ENCODE data around the gene SHISA9. TPM values are rescaled to one million over a fixed set of nuclear protein-coding genes. Genes with fewer than 3 reads are reported as not detected.

Gene SHISA9
- total RNA-seq, 1 experiment from 2014 or later, result 0.29 TPM

DNA sequence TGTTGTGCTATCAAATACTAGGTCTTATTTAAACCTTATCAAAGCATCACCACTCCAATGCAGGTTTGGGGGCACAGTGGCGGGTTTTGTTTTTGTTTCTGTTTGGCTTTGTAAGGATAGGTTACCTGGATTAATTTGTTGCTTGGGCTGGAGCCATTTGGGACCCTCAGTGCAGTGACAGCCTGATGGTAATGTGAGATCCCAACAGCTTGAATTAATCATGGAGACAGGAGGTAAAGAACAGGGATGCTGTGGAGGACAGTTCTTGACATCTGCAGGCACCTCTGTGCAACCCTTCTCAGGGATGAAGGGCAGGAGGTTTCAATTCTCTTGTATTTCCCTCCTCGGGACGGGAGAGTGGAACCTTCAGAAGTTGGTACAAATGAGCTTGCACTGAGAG is 40.5 kb downstream of the SHISA9 start:
- Histone ChIP-seq H3K4me3 (ENCODE audit: low read depth, low read length) (no peak overlapping the region), H3K36me3 (ENCODE audit: control insufficient read depth, insufficient read depth, low read length) (no peaks in the 10 kb centered on the region), H3K9me3 (no peaks in the 10 kb centered on the region), H3K4me1 (no peaks in the 10 kb centered on the region), H3K27me3 (replicated peaks; ENCODE audit: control insufficient read depth, insufficient read depth, low read length) (no peaks in the 10 kb centered on the region)
- peaks cover 21% of the 10 kb centered on the region for H3K27me3 Mint-ChIP-seq (ENCODE audit: insufficient read depth, unreplicated experiment)
- ChIA-PET POLR2A (no interaction called here), CTCF (no interaction called here)
- H3K36me3 Mint-ChIP-seq (ENCODE audit: insufficient read depth, unreplicated experiment), result no peaks in the 10 kb centered on the region
- no peaks in the 10 kb centered on the region for H3K4me1 Mint-ChIP-seq (ENCODE audit: low read depth, unreplicated experiment)
- TF ChIP-seq, protein P1, sequence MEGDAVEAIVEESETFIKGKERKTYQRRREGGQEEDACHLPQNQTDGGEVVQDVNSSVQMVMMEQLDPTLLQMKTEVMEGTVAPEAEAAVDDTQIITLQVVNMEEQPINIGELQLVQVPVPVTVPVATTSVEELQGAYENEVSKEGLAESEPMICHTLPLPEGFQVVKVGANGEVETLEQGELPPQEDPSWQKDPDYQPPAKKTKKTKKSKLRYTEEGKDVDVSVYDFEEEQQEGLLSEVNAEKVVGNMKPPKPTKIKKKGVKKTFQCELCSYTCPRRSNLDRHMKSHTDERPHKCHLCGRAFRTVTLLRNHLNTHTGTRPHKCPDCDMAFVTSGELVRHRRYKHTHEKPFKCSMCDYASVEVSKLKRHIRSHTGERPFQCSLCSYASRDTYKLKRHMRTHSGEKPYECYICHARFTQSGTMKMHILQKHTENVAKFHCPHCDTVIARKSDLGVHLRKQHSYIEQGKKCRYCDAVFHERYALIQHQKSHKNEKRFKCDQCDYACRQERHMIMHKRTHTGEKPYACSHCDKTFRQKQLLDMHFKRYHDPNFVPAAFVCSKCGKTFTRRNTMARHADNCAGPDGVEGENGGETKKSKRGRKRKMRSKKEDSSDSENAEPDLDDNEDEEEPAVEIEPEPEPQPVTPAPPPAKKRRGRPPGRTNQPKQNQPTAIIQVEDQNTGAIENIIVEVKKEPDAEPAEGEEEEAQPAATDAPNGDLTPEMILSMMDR (IDR thresholded peaks at IDR 0.05; ENCODE audit: insufficient read depth in 1 of 2, low read depth in 1 of 2, low read length in 1 of 2, severe bottlenecking in 1 of 2, unreplicated experiment in 1 of 2), result no peak
- no peak for DNase-seq
- H3K27ac Mint-ChIP-seq (ENCODE audit: unreplicated experiment), result no peak overlapping the region
- H3K9me3 Mint-ChIP-seq (ENCODE audit: unreplicated experiment), result no peaks in the 10 kb centered on the region
- intact Hi-C loops (cut with micrococcal nuclease; ENCODE audit: unreplicated experiment), result no loop called here
- BruUV-seq (replicated peaks), result no TSS peak
- no peak overlapping the region for H3K4me3 Mint-ChIP-seq (ENCODE audit: unreplicated experiment)

DNA sequence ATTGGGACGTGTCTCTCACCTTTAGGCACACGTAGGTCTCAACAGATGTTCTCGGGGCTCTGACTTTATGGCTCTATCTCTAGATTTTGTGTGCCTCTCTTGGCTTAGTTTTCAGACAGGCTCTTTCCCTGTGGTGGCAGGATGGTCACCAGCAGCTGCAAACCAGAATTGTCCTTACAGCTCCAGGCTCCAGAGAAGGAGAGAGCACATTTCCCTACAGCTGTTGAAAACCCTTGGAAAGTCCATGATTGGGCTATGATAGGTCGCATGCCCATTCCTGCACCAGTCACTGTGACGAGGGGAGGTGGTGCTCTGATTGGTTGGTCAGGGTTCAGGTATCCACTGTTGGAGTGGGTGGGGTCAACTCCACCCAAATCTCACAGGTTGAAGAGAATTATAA is 41.5 kb downstream of the SHISA9 start:
- Histone ChIP-seq H3K4me3 (ENCODE audit: low read depth, low read length) (no peak overlapping the region), H3K4me1 (no peaks in the 10 kb centered on the region), H3K36me3 (ENCODE audit: control insufficient read depth, insufficient read depth, low read length) (no peaks in the 10 kb centered on the region), H3K27me3 (replicated peaks; ENCODE audit: control insufficient read depth, insufficient read depth, low read length) (no peaks in the 10 kb centered on the region), H3K9me3 (no peaks in the 10 kb centered on the region)
- Mint-ChIP-seq H3K4me1 (ENCODE audit: low read depth, unreplicated experiment) (no peaks in the 10 kb centered on the region), H3K36me3 (ENCODE audit: insufficient read depth, unreplicated experiment) (no peaks in the 10 kb centered on the region), H3K27ac (ENCODE audit: unreplicated experiment) (no peak overlapping the region), H3K9me3 (ENCODE audit: unreplicated experiment) (no peaks in the 10 kb centered on the region), H3K4me3 (ENCODE audit: unreplicated experiment) (no peak overlapping the region), H3K27me3 (ENCODE audit: insufficient read depth, unreplicated experiment) (peaks cover 25% of the 10 kb centered on the region)
- ChIA-PET CTCF (no interaction called here), POLR2A (no interaction called here)
- BruUV-seq (replicated peaks), result no TSS peak
- intact Hi-C loops (cut with micrococcal nuclease; ENCODE audit: unreplicated experiment), result no loop called here
- DNase-seq, result no peak
- TF ChIP-seq, protein P1 (IDR thresholded peaks at IDR 0.05; ENCODE audit: insufficient read depth in 1 of 2, low read depth in 1 of 2, low read length in 1 of 2, severe bottlenecking in 1 of 2, unreplicated experiment in 1 of 2), result no peak

DNA sequence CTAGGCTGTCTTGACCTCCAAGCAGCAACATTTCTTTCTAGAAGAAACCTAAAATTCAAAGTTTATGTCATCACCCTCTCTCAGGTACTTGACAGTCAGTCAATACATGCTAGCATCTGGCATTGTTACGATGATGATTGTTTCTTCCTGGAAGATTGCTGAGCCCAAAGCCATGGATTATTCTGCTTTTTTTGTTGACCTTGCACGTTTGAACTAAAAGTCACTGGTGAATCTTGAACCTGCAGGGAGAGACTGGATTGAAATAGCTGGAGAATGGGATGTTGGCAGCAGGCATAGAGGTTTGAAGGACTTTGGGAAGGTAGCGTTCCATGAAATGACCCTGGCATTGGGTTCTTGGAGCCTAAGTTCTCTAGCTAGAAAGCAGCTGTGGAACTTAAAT is 42.9 kb downstream of the SHISA9 start:
- DNase-seq, result no peak
- TF ChIP-seq, protein P1 (IDR thresholded peaks at IDR 0.05; ENCODE audit: insufficient read depth in 1 of 2, low read depth in 1 of 2, low read length in 1 of 2, severe bottlenecking in 1 of 2, unreplicated experiment in 1 of 2), result no peak
- H3K4me3 ChIP-seq (ENCODE audit: low read depth, low read length), result no peak overlapping the region
- peaks cover 22% of the 10 kb centered on the region for H3K27me3 Mint-ChIP-seq (ENCODE audit: insufficient read depth, unreplicated experiment)
- ChIA-PET CTCF (no interaction called here), POLR2A (no interaction called here)
- no TSS peak for BruUV-seq (replicated peaks)
- H3K4me1 ChIP-seq, result no peaks in the 10 kb centered on the region
- no peaks in the 10 kb centered on the region for H3K27me3 ChIP-seq (replicated peaks; ENCODE audit: control insufficient read depth, insufficient read depth, low read length)
- H3K4me1 Mint-ChIP-seq (ENCODE audit: low read depth, unreplicated experiment), result no peaks in the 10 kb centered on the region
- no peaks in the 10 kb centered on the region for H3K36me3 Mint-ChIP-seq (ENCODE audit: insufficient read depth, unreplicated experiment)
- H3K27ac Mint-ChIP-seq (ENCODE audit: unreplicated experiment), result no peak overlapping the region
- intact Hi-C loops (cut with micrococcal nuclease; ENCODE audit: unreplicated experiment), result no loop called here
- no peaks in the 10 kb centered on the region for H3K9me3 ChIP-seq
- H3K4me3 Mint-ChIP-seq (ENCODE audit: unreplicated experiment), result no peak overlapping the region
- H3K36me3 ChIP-seq (ENCODE audit: control insufficient read depth, insufficient read depth, low read length), result no peaks in the 10 kb centered on the region
- no peaks in the 10 kb centered on the region for H3K9me3 Mint-ChIP-seq (ENCODE audit: unreplicated experiment)
